Measurements from ENCODE around the gene HMCN2.

- TF ChIP-seq EZH2 (IDR thresholded peaks at IDR 0.05), result no peak
- no peak for TF ChIP-seq POLR2AphosphoS5 (IDR thresholded peaks at IDR 0.05; ENCODE audit: borderline replicate concordance, low read depth, low read length)
Measured at GRCh38 chr9:130286781-130287428, 21.3 kb downstream of the HMCN2 start.
